ENCODE data around the gene EVA1C. TPM values are rescaled to one million over a fixed set of nuclear protein-coding genes. Genes with fewer than 3 reads are reported as not detected.

Gene EVA1C
- total RNA-seq, 6 donors from 2014 or later = 40.2 to 75.6 (median 55.7) TPM

DNA sequence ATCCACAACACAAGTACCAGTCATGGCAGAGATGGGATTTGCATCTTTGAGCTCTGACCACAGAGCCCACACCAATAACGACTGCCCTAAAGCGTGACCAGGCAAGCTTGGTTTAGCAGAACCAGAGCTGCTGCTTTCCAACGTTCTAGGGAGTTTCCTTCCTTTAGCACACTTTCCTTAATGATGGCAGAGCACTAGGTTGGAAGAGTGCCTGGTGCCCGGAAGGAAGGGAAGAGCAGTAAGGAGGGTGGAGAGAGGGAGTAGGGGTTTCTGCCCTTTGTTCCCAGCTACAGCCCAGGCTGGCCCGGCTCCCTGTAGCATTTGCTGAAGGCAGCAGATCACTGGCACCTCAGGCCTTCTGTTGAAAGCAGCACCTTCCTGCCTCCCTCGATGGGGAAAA lies 6.1 kb upstream of the EVA1C start:
- no peaks in the 10 kb centered on the region for H3K36me3 ChIP-seq
- DNase-seq = peak in 1 of 2 donors; percentile 25
- H3K27ac ChIP-seq = peak overlapping the region in 3 of 4 donors; percentile 37 to 77 (median 50)
- H3K9me3 ChIP-seq = no peaks in the 10 kb centered on the region
- H3K4me3 ChIP-seq = no peak overlapping the region
- no peak for ATAC-seq (ENCODE audit: low FRiP score in 2 of 2)
- no peak for TF ChIP-seq POLR2A (IDR thresholded peaks at IDR 0.05)
- TF ChIP-seq EP300 (IDR thresholded peaks at IDR 0.05) = peak in 2 of 4 donors; percentile 3 to 66
- TF ChIP-seq, protein P1, sequence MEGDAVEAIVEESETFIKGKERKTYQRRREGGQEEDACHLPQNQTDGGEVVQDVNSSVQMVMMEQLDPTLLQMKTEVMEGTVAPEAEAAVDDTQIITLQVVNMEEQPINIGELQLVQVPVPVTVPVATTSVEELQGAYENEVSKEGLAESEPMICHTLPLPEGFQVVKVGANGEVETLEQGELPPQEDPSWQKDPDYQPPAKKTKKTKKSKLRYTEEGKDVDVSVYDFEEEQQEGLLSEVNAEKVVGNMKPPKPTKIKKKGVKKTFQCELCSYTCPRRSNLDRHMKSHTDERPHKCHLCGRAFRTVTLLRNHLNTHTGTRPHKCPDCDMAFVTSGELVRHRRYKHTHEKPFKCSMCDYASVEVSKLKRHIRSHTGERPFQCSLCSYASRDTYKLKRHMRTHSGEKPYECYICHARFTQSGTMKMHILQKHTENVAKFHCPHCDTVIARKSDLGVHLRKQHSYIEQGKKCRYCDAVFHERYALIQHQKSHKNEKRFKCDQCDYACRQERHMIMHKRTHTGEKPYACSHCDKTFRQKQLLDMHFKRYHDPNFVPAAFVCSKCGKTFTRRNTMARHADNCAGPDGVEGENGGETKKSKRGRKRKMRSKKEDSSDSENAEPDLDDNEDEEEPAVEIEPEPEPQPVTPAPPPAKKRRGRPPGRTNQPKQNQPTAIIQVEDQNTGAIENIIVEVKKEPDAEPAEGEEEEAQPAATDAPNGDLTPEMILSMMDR (IDR thresholded peaks at IDR 0.05) = no peak
- peak; percentile 24 to 53 for TF ChIP-seq POLR2AphosphoS5 (IDR thresholded peaks at IDR 0.05)
- H3K4me1 ChIP-seq = peaks cover 18 to 35% (median 23%) of the 10 kb centered on the region in 4 donors
- WGBS, 2 donors = 35 to 56% methylated on average over 4 to 6 of the region's 6 CpGs
- no peaks in the 10 kb centered on the region for H3K27me3 ChIP-seq

- H3K36me3 ChIP-seq = peaks cover 0 to 4% (median 0%) of the 10 kb centered on the region in 4 donors
- no peak overlapping the region for H3K4me3 ChIP-seq
- H3K4me1 ChIP-seq = peaks cover 27 to 43% (median 35%) of the 10 kb centered on the region in 4 donors
- TF ChIP-seq, protein P1 (IDR thresholded peaks at IDR 0.05) = no peak
- no peak for TF ChIP-seq POLR2AphosphoS5 (IDR thresholded peaks at IDR 0.05)
- TF ChIP-seq POLR2A (IDR thresholded peaks at IDR 0.05) = no peak
- TF ChIP-seq EP300 (IDR thresholded peaks at IDR 0.05) = no peak
- ATAC-seq (ENCODE audit: low FRiP score in 2 of 2) (no peak), DNase-seq (no peak)
- 84 to 96% methylated on average over 4 of the region's 4 CpGs for WGBS, 2 donors
- H3K9me3 ChIP-seq = no peaks in the 10 kb centered on the region
- H3K27ac ChIP-seq = peak overlapping the region; percentile 97 to 99 (median 98)
- H3K27me3 ChIP-seq = no peaks in the 10 kb centered on the region
Observed at GRCh38 chr21:32410291-32410690, 2.2 kb upstream of the EVA1C start.

DNA sequence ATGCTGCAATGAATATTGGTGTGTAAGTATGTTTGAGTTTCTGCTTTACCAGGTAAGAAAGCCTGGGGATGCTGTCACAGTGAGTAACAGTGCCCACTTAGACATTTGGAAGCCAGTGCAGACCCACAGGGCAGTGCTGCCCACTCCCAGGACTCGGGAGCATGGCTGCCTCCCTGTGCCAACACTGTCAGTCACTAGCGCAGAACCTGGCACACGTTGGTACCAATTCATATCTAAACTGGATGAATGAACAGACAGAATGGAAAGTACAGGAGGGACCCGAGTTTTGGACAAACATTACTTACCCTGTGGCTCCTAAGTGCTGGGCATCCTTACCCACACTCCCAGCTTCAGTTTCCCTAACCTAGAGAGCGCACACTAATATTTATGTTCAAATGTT lies 1.6 kb upstream of the EVA1C start:
- no peaks in the 10 kb centered on the region for H3K27me3 ChIP-seq
- DNase-seq = no peak
- H3K9me3 ChIP-seq = no peaks in the 10 kb centered on the region
- peaks cover 0 to 4% (median 0%) of the 10 kb centered on the region in 4 donors for H3K36me3 ChIP-seq
- peak overlapping the region; percentile 97 to 99 (median 98) for H3K27ac ChIP-seq
- H3K4me3 ChIP-seq = peak overlapping the region in 3 of 4 donors; percentile 71 to 77 (median 77)
- ATAC-seq (ENCODE audit: low FRiP score in 2 of 2) = no peak
- WGBS, 2 donors = 72 to 76% methylated on average over 5 of the region's 5 CpGs
- peaks cover 29 to 49% (median 39%) of the 10 kb centered on the region in 4 donors for H3K4me1 ChIP-seq
- no peak for TF ChIP-seq POLR2AphosphoS5 (IDR thresholded peaks at IDR 0.05)
- no peak for TF ChIP-seq POLR2A (IDR thresholded peaks at IDR 0.05)
- TF ChIP-seq, protein P1 (IDR thresholded peaks at IDR 0.05) = no peak
- no peak for TF ChIP-seq EP300 (IDR thresholded peaks at IDR 0.05)

DNA sequence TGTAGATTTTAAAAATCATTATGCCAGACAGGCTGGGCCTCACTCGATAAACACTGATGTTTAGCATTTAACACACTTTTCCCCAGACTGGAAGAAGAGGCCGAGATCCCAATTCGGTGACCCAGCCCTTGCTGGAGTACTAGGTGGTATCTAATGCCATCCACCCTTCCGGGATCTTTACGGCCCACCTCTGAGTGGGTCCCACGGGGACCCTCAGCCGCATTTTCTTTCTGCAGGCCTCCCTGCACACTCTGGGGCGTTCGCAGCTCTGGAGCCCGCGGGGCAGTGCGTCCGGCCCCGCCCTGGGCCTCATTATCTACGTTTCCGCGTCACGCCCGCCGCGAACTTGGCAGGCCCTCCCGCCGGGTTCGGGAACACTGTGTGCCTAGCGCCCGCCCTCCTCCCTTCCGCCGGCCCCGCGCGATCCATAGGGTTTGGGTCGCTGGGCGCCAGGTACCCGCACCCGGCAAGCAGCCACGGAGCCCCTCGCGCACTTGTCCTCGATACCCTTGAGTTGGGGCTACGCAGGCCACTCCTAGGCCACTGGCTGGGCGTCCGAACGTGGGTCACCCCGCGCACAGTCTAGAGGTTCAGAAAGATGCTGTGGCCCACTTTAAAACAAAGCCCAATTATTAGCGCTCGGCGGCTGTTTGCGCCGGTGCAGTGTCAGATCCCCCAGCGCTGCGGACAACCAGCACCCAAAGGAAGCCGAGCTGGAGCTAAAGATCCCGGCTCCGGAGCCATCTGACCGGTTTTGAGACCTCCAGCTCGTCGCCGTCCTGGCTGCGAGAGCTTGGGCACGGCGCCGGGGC lies 950 bp upstream of the EVA1C start:
- WGBS, 2 donors = 2 to 4% methylated on average over 20 to 40 of the region's 63 CpGs
- H3K9me3 ChIP-seq = no peaks in the 10 kb centered on the region
- peaks cover 0 to 10% (median 0%) of the 10 kb centered on the region in 4 donors for H3K36me3 ChIP-seq
- H3K27me3 ChIP-seq = no peaks in the 10 kb centered on the region
- ATAC-seq (ENCODE audit: low FRiP score in 2 of 2) = peak; percentile 88 to 91
- H3K4me3 ChIP-seq = peak overlapping the region; percentile 58 to 77 (median 74)
- H3K27ac ChIP-seq = peak overlapping the region; percentile 97 to 99 (median 98)
- peaks cover 29 to 52% (median 41%) of the 10 kb centered on the region in 4 donors for H3K4me1 ChIP-seq
- peak; percentile 91 to 97 for DNase-seq
- TF ChIP-seq, protein P1 (IDR thresholded peaks at IDR 0.05) = no peak
- TF ChIP-seq POLR2A (IDR thresholded peaks at IDR 0.05) = peak in 3 of 4 donors; percentile 74 to 91 (median 89)
- peak; percentile 84 to 99 (median 94) for TF ChIP-seq EP300 (IDR thresholded peaks at IDR 0.05)
- TF ChIP-seq POLR2AphosphoS5 (IDR thresholded peaks at IDR 0.05) = peak; percentile 97 to 98

Data from upper lobe of left lung (tissue), 6 donors.